ENCODE measurements around the gene FAIM2. TPM values are rescaled to one million over a fixed set of nuclear protein-coding genes. Genes with fewer than 3 reads are reported as not detected.

The FAIM2 gene
- total and polyA plus RNA-seq, 2 experiments from 2014 or later: 0.61 to 2.0 TPM

DNA sequence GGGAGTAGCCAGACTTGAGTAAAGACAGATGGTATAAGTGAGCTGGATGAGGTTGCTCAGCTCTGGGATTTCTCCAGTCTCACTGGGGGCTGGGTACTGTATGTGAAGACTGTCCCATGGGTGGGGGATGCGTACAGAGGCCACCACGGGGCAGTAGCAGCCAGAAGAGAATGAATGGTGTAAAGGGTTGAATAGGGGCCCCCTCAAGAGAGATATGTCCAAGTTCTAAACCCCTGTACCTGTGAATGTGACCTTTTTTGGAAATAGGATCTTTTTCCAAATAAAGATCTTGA is 39.0 kb downstream of the FAIM2 start:
- Mint-ChIP-seq H3K27ac (no peak overlapping the region), H3K4me3 (no peak overlapping the region), H3K36me3 (ENCODE audit: low read depth) (peaks cover 3% of the 10 kb centered on the region), H3K9me3 (peaks cover 8% of the 10 kb centered on the region), H3K4me1 (peaks cover 7% of the 10 kb centered on the region), H3K27me3 (ENCODE audit: insufficient read depth, low read depth, poor library complexity) (peaks cover 14% of the 10 kb centered on the region)
- no peaks in the 10 kb centered on the region for H3K36me3 ChIP-seq (ENCODE audit: insufficient read depth)
- ATAC-seq: no peak
- no peak overlapping the region for H2AFZ ChIP-seq
- H3K79me2 ChIP-seq (replicated peaks; ENCODE audit: insufficient read depth): no peaks in the 10 kb centered on the region
- no peak overlapping the region for H3K27ac ChIP-seq (ENCODE audit: low read depth)
- no peak overlapping the region for H3K4me2 ChIP-seq
- H3K27me3 ChIP-seq (ENCODE audit: insufficient read depth): no peaks in the 10 kb centered on the region
- no peaks in the 10 kb centered on the region; the same call in 1 of the 2 replicates for H3K4me1 ChIP-seq (ENCODE audit: insufficient read depth)
- no peak overlapping the region for H3K4me3 ChIP-seq
- TF ChIP-seq, protein P1, sequence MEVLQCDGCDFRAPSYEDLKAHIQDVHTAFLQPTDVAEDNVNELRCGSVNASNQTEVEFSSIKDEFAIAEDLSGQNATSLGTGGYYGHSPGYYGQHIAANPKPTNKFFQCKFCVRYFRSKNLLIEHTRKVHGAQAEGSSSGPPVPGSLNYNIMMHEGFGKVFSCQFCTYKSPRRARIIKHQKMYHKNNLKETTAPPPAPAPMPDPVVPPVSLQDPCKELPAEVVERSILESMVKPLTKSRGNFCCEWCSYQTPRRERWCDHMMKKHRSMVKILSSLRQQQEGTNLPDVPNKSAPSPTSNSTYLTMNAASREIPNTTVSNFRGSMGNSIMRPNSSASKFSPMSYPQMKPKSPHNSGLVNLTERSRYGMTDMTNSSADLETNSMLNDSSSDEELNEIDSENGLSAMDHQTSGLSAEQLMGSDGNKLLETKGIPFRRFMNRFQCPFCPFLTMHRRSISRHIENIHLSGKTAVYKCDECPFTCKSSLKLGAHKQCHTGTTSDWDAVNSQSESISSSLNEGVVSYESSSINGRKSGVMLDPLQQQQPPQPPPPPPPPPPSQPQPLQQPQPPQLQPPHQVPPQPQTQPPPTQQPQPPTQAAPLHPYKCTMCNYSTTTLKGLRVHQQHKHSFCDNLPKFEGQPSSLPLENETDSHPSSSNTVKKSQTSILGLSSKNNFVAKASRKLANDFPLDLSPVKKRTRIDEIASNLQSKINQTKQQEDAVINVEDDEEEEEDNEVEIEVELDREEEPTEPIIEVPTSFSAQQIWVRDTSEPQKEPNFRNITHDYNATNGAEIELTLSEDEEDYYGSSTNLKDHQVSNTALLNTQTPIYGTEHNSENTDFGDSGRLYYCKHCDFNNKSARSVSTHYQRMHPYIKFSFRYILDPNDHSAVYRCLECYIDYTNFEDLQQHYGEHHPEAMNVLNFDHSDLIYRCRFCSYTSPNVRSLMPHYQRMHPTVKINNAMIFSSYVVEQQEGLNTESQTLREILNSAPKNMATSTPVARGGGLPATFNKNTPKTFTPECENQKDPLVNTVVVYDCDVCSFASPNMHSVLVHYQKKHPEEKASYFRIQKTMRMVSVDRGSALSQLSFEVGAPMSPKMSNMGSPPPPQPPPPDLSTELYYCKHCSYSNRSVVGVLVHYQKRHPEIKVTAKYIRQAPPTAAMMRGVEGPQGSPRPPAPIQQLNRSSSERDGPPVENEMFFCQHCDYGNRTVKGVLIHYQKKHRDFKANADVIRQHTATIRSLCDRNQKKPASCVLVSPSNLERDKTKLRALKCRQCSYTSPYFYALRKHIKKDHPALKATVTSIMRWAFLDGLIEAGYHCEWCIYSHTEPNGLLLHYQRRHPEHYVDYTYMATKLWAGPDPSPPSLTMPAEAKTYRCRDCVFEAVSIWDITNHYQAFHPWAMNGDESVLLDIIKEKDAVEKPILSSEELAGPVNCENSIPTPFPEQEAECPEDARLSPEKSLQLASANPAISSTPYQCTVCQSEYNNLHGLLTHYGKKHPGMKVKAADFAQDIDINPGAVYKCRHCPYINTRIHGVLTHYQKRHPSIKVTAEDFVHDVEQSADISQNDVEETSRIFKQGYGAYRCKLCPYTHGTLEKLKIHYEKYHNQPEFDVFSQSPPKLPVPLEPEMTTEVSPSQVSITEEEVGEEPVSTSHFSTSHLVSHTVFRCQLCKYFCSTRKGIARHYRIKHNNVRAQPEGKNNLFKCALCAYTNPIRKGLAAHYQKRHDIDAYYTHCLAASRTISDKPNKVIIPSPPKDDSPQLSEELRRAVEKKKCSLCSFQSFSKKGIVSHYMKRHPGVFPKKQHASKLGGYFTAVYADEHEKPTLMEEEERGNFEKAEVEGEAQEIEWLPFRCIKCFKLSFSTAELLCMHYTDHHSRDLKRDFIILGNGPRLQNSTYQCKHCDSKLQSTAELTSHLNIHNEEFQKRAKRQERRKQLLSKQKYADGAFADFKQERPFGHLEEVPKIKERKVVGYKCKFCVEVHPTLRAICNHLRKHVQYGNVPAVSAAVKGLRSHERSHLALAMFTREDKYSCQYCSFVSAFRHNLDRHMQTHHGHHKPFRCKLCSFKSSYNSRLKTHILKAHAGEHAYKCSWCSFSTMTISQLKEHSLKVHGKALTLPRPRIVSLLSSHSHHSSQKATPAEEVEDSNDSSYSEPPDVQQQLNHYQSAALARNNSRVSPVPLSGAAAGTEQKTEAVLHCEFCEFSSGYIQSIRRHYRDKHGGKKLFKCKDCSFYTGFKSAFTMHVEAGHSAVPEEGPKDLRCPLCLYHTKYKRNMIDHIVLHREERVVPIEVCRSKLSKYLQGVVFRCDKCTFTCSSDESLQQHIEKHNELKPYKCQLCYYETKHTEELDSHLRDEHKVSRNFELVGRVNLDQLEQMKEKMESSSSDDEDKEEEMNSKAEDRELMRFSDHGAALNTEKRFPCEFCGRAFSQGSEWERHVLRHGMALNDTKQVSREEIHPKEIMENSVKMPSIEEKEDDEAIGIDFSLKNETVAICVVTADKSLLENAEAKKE (CRISPR knock-in tag; IDR thresholded peaks at IDR 0.05): no peak
- no peak for TF ChIP-seq EZH2 (IDR thresholded peaks at IDR 0.05; ENCODE audit: low read depth, unreplicated experiment)
- TF ChIP-seq ZNF114 (CRISPR knock-in tag; IDR thresholded peaks at IDR 0.05): no peak
- no peak for TF ChIP-seq EZH2phosphoT487 (IDR thresholded peaks at IDR 0.05; ENCODE audit: unreplicated experiment)
- TF ChIP-seq, protein P2, sequence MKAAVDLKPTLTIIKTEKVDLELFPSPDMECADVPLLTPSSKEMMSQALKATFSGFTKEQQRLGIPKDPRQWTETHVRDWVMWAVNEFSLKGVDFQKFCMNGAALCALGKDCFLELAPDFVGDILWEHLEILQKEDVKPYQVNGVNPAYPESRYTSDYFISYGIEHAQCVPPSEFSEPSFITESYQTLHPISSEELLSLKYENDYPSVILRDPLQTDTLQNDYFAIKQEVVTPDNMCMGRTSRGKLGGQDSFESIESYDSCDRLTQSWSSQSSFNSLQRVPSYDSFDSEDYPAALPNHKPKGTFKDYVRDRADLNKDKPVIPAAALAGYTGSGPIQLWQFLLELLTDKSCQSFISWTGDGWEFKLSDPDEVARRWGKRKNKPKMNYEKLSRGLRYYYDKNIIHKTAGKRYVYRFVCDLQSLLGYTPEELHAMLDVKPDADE (IDR thresholded peaks at IDR 0.05): no peak
- TF ChIP-seq, protein P3, sequence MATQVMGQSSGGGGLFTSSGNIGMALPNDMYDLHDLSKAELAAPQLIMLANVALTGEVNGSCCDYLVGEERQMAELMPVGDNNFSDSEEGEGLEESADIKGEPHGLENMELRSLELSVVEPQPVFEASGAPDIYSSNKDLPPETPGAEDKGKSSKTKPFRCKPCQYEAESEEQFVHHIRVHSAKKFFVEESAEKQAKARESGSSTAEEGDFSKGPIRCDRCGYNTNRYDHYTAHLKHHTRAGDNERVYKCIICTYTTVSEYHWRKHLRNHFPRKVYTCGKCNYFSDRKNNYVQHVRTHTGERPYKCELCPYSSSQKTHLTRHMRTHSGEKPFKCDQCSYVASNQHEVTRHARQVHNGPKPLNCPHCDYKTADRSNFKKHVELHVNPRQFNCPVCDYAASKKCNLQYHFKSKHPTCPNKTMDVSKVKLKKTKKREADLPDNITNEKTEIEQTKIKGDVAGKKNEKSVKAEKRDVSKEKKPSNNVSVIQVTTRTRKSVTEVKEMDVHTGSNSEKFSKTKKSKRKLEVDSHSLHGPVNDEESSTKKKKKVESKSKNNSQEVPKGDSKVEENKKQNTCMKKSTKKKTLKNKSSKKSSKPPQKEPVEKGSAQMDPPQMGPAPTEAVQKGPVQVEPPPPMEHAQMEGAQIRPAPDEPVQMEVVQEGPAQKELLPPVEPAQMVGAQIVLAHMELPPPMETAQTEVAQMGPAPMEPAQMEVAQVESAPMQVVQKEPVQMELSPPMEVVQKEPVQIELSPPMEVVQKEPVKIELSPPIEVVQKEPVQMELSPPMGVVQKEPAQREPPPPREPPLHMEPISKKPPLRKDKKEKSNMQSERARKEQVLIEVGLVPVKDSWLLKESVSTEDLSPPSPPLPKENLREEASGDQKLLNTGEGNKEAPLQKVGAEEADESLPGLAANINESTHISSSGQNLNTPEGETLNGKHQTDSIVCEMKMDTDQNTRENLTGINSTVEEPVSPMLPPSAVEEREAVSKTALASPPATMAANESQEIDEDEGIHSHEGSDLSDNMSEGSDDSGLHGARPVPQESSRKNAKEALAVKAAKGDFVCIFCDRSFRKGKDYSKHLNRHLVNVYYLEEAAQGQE (IDR thresholded peaks at IDR 0.05; ENCODE audit: unreplicated experiment): no peak
- TF ChIP-seq CREB1 (CRISPR knock-in tag; IDR thresholded peaks at IDR 0.05; ENCODE audit: low read depth): no peak
- no peak for TF ChIP-seq POLR2AphosphoS5 (IDR thresholded peaks at IDR 0.05; ENCODE audit: low read depth)
- no peak for TF ChIP-seq ZNF331 (CRISPR knock-in tag; IDR thresholded peaks at IDR 0.05; ENCODE audit: low read depth)
- TF ChIP-seq NANOG (IDR thresholded peaks at IDR 0.05; ENCODE audit: borderline replicate concordance): no peak
- DNase-seq (ENCODE audit: low spot score): no peak
- no peaks in the 10 kb centered on the region for H3K9me2 ChIP-seq (ENCODE audit: insufficient read depth)
- no peaks in the 10 kb centered on the region for H4K20me1 ChIP-seq (replicated peaks; ENCODE audit: insufficient read depth)
- no peaks in the 10 kb centered on the region for H3F3A ChIP-seq (replicated peaks; ENCODE audit: low read depth)

All from GM23338 (cell line).